Astrocyte of the cerebellum (primary cell): ENCODE data around the gene NACC2.

Source experiments
- DNase-seq: peaks from one replicate; pipeline ENCODE4 v3.0.0-alpha.2; 2011; ENCODE audit warnings: low read depth
- H3K4me3 ChIP-seq: 2 replicates; pipeline ENCODE4 v1.5.1; 2011; ENCODE audit warnings: mild to moderate bottlenecking, low read depth, low read length, moderate library complexity
- CTCF ChIP-seq: IDR thresholded peaks from 2 replicates; pipeline ENCODE4 v1.5.1; 2012; ENCODE audit warnings: low read length, low read depth, moderate library complexity, mild to moderate bottlenecking; ENCODE audit errors: missing control alignments
- in situ Hi-C: cut with HindIII; loops from 2 replicates; pipeline ENCODE4 v1.10.0; 2017; ENCODE audit warnings: low sequenced_read_pairs

NACC2 gene

GRCh38 chr9:135979547-135980166 is 115.4 kb downstream of the NACC2 start:
- TF ChIP-seq CTCF = no peak
- H3K4me3 ChIP-seq = no peak overlapping the region
- DNase-seq = no peak
- in situ Hi-C loops = loop anchor here (5.0 kb wide), 1 partner anchor 158 kb away; no protein-coding TSS in a partner anchor

- in situ Hi-C loops = loop anchor here (5.0 kb wide), 1 partner anchor 158 kb away; no protein-coding TSS in a partner anchor
- TF ChIP-seq CTCF = no peak
- no peak overlapping the region for H3K4me3 ChIP-seq
- DNase-seq = no peak
Measured at GRCh38 chr9:135978642-135979546, 116.2 kb downstream of the NACC2 start.

- in situ Hi-C loops = loop anchor here (5.0 kb wide), 1 partner anchor 160 kb away; no protein-coding TSS in a partner anchor
- no peak overlapping the region for H3K4me3 ChIP-seq
- TF ChIP-seq CTCF = no peak
- DNase-seq = no peak
Measured at GRCh38 chr9:135976944-135977343, 118.1 kb downstream of the NACC2 start.

GRCh38 chr9:135976531-135976930 is 118.6 kb downstream of the NACC2 start:
- DNase-seq = no peak
- H3K4me3 ChIP-seq = no peak overlapping the region
- TF ChIP-seq CTCF = no peak
- in situ Hi-C loops = loop anchor here (5.0 kb wide), 1 partner anchor 161 kb away; no protein-coding TSS in a partner anchor

GRCh38 chr9:135975834-135976233 is 119.3 kb downstream of the NACC2 start:
- TF ChIP-seq CTCF = no peak
- in situ Hi-C loops = loop anchor here (5.0 kb wide), 1 partner anchor 161 kb away; no protein-coding TSS in a partner anchor
- DNase-seq = no peak
- no peak overlapping the region for H3K4me3 ChIP-seq

GRCh38 chr9:135974220-135974573 is 120.9 kb downstream of the NACC2 start:
- no peak for TF ChIP-seq CTCF

More at GRCh38 chr9:135974220-135974573, 120.9 kb downstream of the NACC2 start:
- in situ Hi-C loops = no loop called here
- DNase-seq = no peak
- no peak overlapping the region for H3K4me3 ChIP-seq
